SK-N-SH (cell line): ENCODE data around the gene SCEL. TPM values are rescaled to one million over a fixed set of nuclear protein-coding genes. Genes with fewer than 3 reads are reported as not detected.

ENCODE experiments used
- CTCF ChIA-PET: fragments of 300-600, 350-600 bp; formaldehyde crosslinking; extraction: SDS; loops from one replicate; lab custom pipeline; 2021; lab: Yijun Ruan, JAX
- POLR2A ChIA-PET: fragments of 350-600 bp; sonication (Branson Sonifier 250); formaldehyde crosslinking; extraction: SDS; loops from one replicate; lab custom pipeline; 2020; ENCODE audit warnings: antibody characterized with exemption, inconsistent platforms; lab: Yijun Ruan, JAX
- DNase-seq: peaks from one replicate; pipeline ENCODE4 v3.0.0; 2012
- H2AFZ ChIP-seq: fragments of 200-600 bp; sonication (generic); 2 replicates; pipeline ENCODE4 v1.8.1; 2016; ENCODE audit warnings: antibody characterized with exemption, mild to moderate bottlenecking, low read depth
- H3F3A ChIP-seq: fragments of 200-600 bp; sonication (generic); replicated peaks from 2 replicates; pipeline ENCODE3; 2016; ENCODE audit warnings: antibody characterized with exemption, mild to moderate bottlenecking; ENCODE audit not compliant: insufficient read depth
- H3K27ac ChIP-seq, 2 experiments: fragments of 200-500 bp in 1 of 2; fragments of 200-600 bp in 1 of 2; sonication (Bioruptor generic) in 1 of 2; sonication (generic), shearing (Covaris generic) in 1 of 2; 2 replicates each; pipeline versions ENCODE4 v1.5.1 to v1.6.1; 2014 to 2016; ENCODE audit warnings: low read depth in 2 of 2, inconsistent platforms in 1 of 2, low read length in 1 of 2, mild to moderate bottlenecking in 1 of 2, mixed read lengths in 1 of 2
- H3K27me3 ChIP-seq: fragments of 200-600 bp; sonication (generic), shearing (Covaris generic); 2 replicates; pipeline ENCODE4 v1.6.1; 2016; ENCODE audit warnings: mixed run types; ENCODE audit not compliant: insufficient read depth
- H3K36me3 ChIP-seq, 2 experiments: fragments of 200-500 bp in 1 of 2; fragments of 200-600 bp in 1 of 2; sonication (Bioruptor generic) in 1 of 2; sonication (generic) in 1 of 2; replicated peaks in 1 of 2; 2 replicates each; pipeline versions ENCODE3 to v1.5.1; 2014 to 2016; ENCODE audit warnings: low read length in 1 of 2, mild to moderate bottlenecking in 1 of 2; ENCODE audit not compliant: insufficient read depth in 2 of 2, control insufficient read depth in 1 of 2
- H3K4me1 ChIP-seq, 2 experiments: fragments of 200-500 bp in 1 of 2; fragments of 200-600 bp in 1 of 2; sonication (Bioruptor generic) in 1 of 2; sonication (generic), shearing (Covaris generic) in 1 of 2; 2 replicates each; pipeline versions ENCODE4 v1.5.1 to v1.6.1; 2014 to 2016; ENCODE audit warnings: low read depth in 1 of 2, low read length in 1 of 2, mixed run types in 1 of 2; ENCODE audit not compliant: insufficient read depth in 2 of 2, control insufficient read depth in 1 of 2
- H3K4me2 ChIP-seq: fragments of 200-600 bp; sonication (generic), shearing (Covaris generic); 2 replicates; pipeline ENCODE4 v1.6.1; 2017; ENCODE audit warnings: mixed run types
- H3K4me3 ChIP-seq, 2 experiments: fragments of 200-500 bp in 1 of 2; fragments of 200-600 bp in 1 of 2; sonication (Bioruptor generic) in 1 of 2; sonication (generic), shearing (Covaris generic) in 1 of 2; 2 replicates each; pipeline versions ENCODE4 v1.5.1 to v1.8.1; 2014 to 2016; ENCODE audit warnings: low read depth in 2 of 2, inconsistent platforms in 1 of 2, low read length in 1 of 2, mild to moderate bottlenecking in 1 of 2, mixed read lengths in 1 of 2, moderate library complexity in 1 of 2
- H3K79me2 ChIP-seq: fragments of 200-600 bp; sonication (generic); 2 replicates; pipeline ENCODE4 v1.8.1; 2017; ENCODE audit warnings: mild to moderate bottlenecking; ENCODE audit not compliant: insufficient read depth
- H3K9ac ChIP-seq: fragments of 200-600 bp; sonication (generic); 2 replicates; pipeline ENCODE4 v1.6.1; 2017; ENCODE audit warnings: mixed run types
- H3K9me2 ChIP-seq: fragments of 200-600 bp; sonication (generic); 2 replicates; pipeline ENCODE4 v1.6.1; 2017; ENCODE audit warnings: mixed run types
- H3K9me3 ChIP-seq: fragments of 200-600 bp; sonication (generic); 2 replicates; pipeline ENCODE4 v1.6.1; 2017; ENCODE audit warnings: mixed run types, mild to moderate bottlenecking, moderate library complexity
- H4K20me1 ChIP-seq: fragments of 200-600 bp; sonication (generic); 2 replicates; pipeline ENCODE4 v1.6.1; 2017; ENCODE audit warnings: mild to moderate bottlenecking, mixed run types; ENCODE audit not compliant: insufficient read depth
- ELF1 ChIP-seq: IDR thresholded peaks from 2 replicates; pipeline ENCODE4 v1.4.0; 2012
- EZH2phosphoT487 ChIP-seq: fragments of 200-600 bp; sonication (generic); IDR thresholded peaks from 2 replicates; pipeline ENCODE4 v1.6.1; 2017; ENCODE audit warnings: low read depth, mixed run types, mild to moderate bottlenecking, antibody characterized with exemption, moderate library complexity, borderline replicate concordance
- FOSL2 ChIP-seq: IDR thresholded peaks from 2 replicates; pipeline ENCODE4 v1.4.0; 2012; ENCODE audit warnings: low read depth, mild to moderate bottlenecking, moderate library complexity, borderline replicate concordance
- FOXM1 ChIP-seq: IDR thresholded peaks from 2 replicates; pipeline ENCODE4 v1.4.0; 2012; ENCODE audit warnings: low read depth, mild to moderate bottlenecking
- GATA2 ChIP-seq: sonication (generic); formaldehyde crosslinking; IDR thresholded peaks from 2 replicates; pipeline ENCODE4 v1.5.0; 2020; ENCODE audit warnings: mild to moderate bottlenecking, missing genetic modification reagents
- IRF3 ChIP-seq: fragments of 150-350 bp; IDR thresholded peaks from 2 replicates; pipeline ENCODE4 v1.6.1; 2016; ENCODE audit warnings: mild to moderate bottlenecking, low read depth, low read length
- NFIC ChIP-seq: IDR thresholded peaks from 2 replicates; pipeline ENCODE4 v1.4.0; 2012; ENCODE audit warnings: borderline replicate concordance
- NRF1 ChIP-seq: IDR thresholded peaks from 2 replicates; pipeline ENCODE4 v1.6.1; 2012; ENCODE audit warnings: low read depth, mild to moderate bottlenecking, low read length
- REST ChIP-seq: IDR thresholded peaks from 2 replicates; pipeline ENCODE4 v1.6.1; 2012; ENCODE audit warnings: mild to moderate bottlenecking, low read depth, low read length, moderate library complexity
- TCF12 ChIP-seq: IDR thresholded peaks from 2 replicates; pipeline ENCODE4 v1.4.0; 2012
- TEAD4 ChIP-seq: IDR thresholded peaks from 2 replicates; pipeline ENCODE4 v1.4.0; 2012; ENCODE audit warnings: mild to moderate bottlenecking, borderline replicate concordance; ENCODE audit not compliant: insufficient read depth
- YY1 ChIP-seq: IDR thresholded peaks from 2 replicates; pipeline ENCODE4 v1.4.0; 2012; ENCODE audit warnings: low read depth, mild to moderate bottlenecking
- WGBS: methylation state at CpG from one replicate; pipeline ENCODE4 v1.1.6; 2017; ENCODE audit warnings: low lambda C conversion rate; 5-methylcytosine and 5-hydroxymethylcytosine counted together
- polyA plus RNA-seq, 3 experiments: library from polyadenylated mRNA; depleted of rRNA; stranded (reverse); fragments of >200 nt; gene quantifications; 2 replicates each; pipeline ENCODE4 v1.2.3, GENCODE V29; 2012
- TF ChIP-seq, protein P1 (sequence below): fragments of 150-350 bp; IDR thresholded peaks from 2 replicates; pipeline ENCODE4 v1.6.1; 2017; ENCODE audit warnings: antibody characterized with exemption, low read length, low read depth, borderline replicate concordance
- TF ChIP-seq, protein P2 (sequence below): fragments of 200-600 bp; sonication (generic); IDR thresholded peaks from 2 replicates; pipeline ENCODE4 v1.6.1; 2017; ENCODE audit warnings: antibody characterized with exemption, mild to moderate bottlenecking, moderate library complexity

Gene SCEL
- polyA plus RNA-seq, 1 of the 3 experiments (the other 2 are of a cell fraction), result 0.02 TPM

DNA sequence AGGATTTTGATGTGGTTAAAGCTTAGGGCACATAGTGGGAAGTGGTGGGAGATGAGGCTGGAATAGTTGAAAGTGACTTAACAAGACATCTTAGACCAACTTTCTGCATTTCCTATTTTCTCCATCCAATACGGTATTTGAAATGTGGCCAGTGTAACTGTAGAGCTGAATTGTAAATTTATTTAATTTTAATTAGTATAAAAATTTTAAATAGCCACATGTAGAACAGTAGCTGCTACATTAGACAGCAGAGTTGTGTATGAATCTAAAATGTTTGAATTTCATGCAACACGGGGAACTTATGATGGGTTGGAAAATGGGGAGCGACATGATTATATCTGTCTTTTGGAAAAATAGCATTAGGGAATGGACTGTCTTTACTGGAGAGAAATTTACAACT, 7.1 kb upstream of the SCEL start:
- H4K20me1 ChIP-seq, result no peaks in the 10 kb centered on the region
- H3K9ac ChIP-seq, result no peak overlapping the region
- no peaks in the 10 kb centered on the region for H3K4me1 ChIP-seq
- H3K27me3 ChIP-seq, result no peaks in the 10 kb centered on the region; the same call in 1 of the 2 replicates
- H3K9me3 ChIP-seq, result no peaks in the 10 kb centered on the region
- POLR2A ChIA-PET, result interaction anchor here (0.8 kb wide), 1 partner anchor 15 kb away, joined by 3 read pairs; no protein-coding TSS in a partner anchor
- no peak overlapping the region for H3K27ac ChIP-seq
- TF ChIP-seq NRF1 (no peak), TEAD4 (no peak), ELF1 (no peak), NFIC (no peak), REST (no peak), FOSL2 (no peak), TCF12 (no peak), YY1 (no peak)
- TF ChIP-seq, protein P1, sequence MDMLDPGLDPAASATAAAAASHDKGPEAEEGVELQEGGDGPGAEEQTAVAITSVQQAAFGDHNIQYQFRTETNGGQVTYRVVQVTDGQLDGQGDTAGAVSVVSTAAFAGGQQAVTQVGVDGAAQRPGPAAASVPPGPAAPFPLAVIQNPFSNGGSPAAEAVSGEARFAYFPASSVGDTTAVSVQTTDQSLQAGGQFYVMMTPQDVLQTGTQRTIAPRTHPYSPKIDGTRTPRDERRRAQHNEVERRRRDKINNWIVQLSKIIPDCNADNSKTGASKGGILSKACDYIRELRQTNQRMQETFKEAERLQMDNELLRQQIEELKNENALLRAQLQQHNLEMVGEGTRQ, result no peak
- TF ChIP-seq, all 33 proteins: peak for 0
- Histone ChIP-seq H3F3A (no peaks in the 10 kb centered on the region), H3K9me2 (no peaks in the 10 kb centered on the region), H3K4me3 (no peak overlapping the region), H3K36me3 (no peaks in the 10 kb centered on the region), H2AFZ (no peak overlapping the region), H3K79me2 (no peaks in the 10 kb centered on the region), H3K4me2 (no peak overlapping the region)
- no peak for DNase-seq
- 87% methylated on average over 3 of the region's 3 CpGs for WGBS
- CTCF ChIA-PET, result interaction anchor here (1.3 kb wide), 1 partner anchor 14 kb away, joined by 3 read pairs; no protein-coding TSS in a partner anchor

GRCh38 chr13:77528834-77529500, 6.5 kb upstream of the SCEL start:
- ChIA-PET CTCF (interaction anchor here (1.3 kb wide), 1 partner anchor 13 kb away, joined by 3 read pairs; no protein-coding TSS in a partner anchor), POLR2A (no interaction called here)
- Histone ChIP-seq H3K4me3 (no peak overlapping the region), H3K4me2 (no peak overlapping the region), H3K9me2 (no peaks in the 10 kb centered on the region), H3K79me2 (no peaks in the 10 kb centered on the region), H3F3A (no peaks in the 10 kb centered on the region), H3K4me1 (no peaks in the 10 kb centered on the region; a peak in 1 of 4 replicates), H2AFZ (no peak overlapping the region), H4K20me1 (no peaks in the 10 kb centered on the region), H3K36me3 (no peaks in the 10 kb centered on the region), H3K9ac (no peak overlapping the region), H3K27ac (no peak overlapping the region), H3K9me3 (no peaks in the 10 kb centered on the region), H3K27me3 (no peaks in the 10 kb centered on the region; the same call in 1 of the 2 replicates)
- no peak for TF ChIP-seq FOXM1
- TF ChIP-seq, protein P2, sequence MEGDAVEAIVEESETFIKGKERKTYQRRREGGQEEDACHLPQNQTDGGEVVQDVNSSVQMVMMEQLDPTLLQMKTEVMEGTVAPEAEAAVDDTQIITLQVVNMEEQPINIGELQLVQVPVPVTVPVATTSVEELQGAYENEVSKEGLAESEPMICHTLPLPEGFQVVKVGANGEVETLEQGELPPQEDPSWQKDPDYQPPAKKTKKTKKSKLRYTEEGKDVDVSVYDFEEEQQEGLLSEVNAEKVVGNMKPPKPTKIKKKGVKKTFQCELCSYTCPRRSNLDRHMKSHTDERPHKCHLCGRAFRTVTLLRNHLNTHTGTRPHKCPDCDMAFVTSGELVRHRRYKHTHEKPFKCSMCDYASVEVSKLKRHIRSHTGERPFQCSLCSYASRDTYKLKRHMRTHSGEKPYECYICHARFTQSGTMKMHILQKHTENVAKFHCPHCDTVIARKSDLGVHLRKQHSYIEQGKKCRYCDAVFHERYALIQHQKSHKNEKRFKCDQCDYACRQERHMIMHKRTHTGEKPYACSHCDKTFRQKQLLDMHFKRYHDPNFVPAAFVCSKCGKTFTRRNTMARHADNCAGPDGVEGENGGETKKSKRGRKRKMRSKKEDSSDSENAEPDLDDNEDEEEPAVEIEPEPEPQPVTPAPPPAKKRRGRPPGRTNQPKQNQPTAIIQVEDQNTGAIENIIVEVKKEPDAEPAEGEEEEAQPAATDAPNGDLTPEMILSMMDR, result no peak
- no peak for TF ChIP-seq ELF1
- TF ChIP-seq GATA2, result no peak
- TF ChIP-seq IRF3, result no peak
- no peak for TF ChIP-seq EZH2phosphoT487
- DNase-seq, result no peak
- WGBS, result 68% methylated on average over 4 of the region's 4 CpGs
